GM19023 (cell line): ENCODE results near the gene SSC4D.
"Not testable (repeated sequence)": the region's sequence is repeated elsewhere in the genome, so short reads cannot be mapped to it uniquely, and the experiment has no call there.

Experiments
- ATAC-seq: cut with Tn5 transposase; IDR thresholded peaks from one replicate; pipeline ENCODE4 v1.9.1; 2021; ENCODE audit warnings: mild to moderate bottlenecking, moderate library complexity; ENCODE audit not compliant: unreplicated experiment

SSC4D gene

DNA sequence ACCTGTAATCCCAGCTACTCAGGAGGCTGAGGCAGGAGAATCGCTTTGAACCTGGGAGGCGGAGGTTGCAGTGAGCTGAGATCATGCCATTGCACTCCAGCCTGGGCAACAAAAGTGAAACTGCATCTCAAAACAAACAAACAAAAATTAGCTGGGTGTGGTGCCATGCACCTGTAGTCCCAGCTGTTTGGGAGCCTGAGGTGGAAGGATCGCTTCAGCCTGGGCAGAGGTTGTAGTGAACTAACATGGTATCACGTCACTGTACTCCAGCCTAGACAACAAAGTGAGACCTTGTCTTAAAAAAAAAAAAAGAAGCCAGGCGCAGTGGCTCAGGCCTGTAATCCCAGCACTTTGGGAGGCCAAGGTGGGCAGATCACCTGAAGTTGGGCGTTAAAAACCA is 21.7 kb downstream of the SSC4D start:
- not testable (repeated sequence) for ATAC-seq

- ATAC-seq, result no peak
These were observed 22.7 kb downstream of the SSC4D start for GRCh38 chr7:76386691-76387260.

- ATAC-seq, result no peak
These were observed 26.2 kb downstream of the SSC4D start for GRCh38 chr7:76383089-76383944.

GRCh38 chr7:76381814-76382213 is 27.7 kb downstream of the SSC4D start:
- no peak for ATAC-seq

DNA sequence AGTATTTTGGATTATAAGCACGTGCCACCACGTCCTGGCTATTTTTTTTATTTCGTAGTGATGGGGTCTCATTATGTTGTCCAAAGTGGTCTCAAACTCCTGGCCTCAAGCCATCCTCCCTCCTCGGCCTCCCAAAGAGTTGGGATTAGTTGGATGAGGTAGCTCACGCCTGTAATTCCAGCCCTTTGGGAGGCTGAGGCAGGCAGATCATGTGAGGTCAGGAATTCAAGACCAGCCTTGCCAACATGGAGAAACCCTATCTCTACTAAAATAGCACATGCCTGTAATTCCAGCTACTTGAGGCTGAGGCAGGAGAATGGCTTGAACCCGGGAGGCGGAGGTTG is 28.9 kb downstream of the SSC4D start:
- ATAC-seq, result no peak

- no peak for ATAC-seq
These were observed 32.1 kb downstream of the SSC4D start for GRCh38 chr7:76377186-76377918.

DNA sequence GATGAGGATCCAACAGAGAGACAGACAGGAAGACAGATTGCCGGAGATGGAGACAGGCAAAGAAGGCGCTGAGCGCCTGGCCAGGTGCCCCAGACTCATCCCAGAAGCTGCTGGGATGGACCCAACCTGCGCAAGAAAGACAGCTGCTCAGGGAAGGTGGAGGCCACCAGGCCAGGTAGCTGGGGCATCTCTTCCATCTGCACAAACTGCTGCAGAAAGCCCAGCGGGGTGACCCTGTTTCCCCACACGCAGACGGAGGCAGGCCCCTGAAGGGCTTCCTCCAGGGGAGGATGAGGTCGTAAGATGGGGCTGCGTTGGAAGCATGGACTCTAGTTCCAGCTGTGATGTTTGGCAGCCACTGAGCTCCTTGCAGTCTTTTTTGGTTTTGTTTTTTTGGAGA is 34.2 kb downstream of the SSC4D start:
- ATAC-seq, result no peak

DNA sequence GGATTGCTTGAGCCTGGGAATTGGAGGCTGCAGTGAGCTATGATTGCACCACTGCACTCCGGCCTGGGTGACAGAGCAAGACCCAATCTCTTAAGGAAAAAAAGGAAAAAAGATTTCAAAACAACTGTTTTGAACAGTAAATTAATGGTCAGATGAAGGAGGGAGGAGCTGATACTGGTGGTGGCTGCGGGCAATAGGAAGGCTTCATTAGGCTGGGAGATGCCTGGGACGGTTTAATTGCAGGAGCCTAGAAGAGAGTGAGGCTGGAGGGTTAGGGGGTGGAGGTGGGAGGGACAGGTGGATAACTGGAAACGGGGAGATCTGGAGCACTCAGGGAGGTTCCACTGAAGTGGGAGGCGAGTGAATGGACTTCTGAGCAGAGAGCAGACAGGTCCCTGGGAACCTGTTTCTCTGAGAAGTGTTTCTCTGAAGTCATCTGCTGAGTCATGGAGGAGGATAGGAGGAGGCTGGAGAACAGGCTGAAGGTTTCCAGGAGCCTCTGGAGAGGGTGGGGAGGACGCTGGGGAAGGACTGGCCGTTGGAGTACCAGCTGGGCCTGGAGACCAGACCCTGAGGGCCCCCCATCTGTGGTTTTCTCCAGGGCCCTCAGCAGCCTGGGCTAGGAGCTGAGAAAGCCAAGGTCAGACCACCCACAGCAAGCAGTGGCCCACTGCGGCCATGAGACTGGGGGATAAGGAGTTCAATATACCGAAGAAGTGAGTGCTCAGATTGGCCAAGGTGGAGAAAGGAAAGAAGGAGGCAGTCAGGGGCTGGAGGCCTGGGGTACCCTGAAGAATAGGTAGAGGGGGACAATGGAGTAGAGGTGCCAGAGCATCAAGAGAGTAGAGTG is 36.3 kb downstream of the SSC4D start:
- no peak for ATAC-seq

GRCh38 chr7:76371396-76371795 is 38.1 kb downstream of the SSC4D start:
- ATAC-seq, result no peak

- no peak for ATAC-seq
These were observed 40.5 kb downstream of the SSC4D start for GRCh38 chr7:76369018-76369417.

DNA sequence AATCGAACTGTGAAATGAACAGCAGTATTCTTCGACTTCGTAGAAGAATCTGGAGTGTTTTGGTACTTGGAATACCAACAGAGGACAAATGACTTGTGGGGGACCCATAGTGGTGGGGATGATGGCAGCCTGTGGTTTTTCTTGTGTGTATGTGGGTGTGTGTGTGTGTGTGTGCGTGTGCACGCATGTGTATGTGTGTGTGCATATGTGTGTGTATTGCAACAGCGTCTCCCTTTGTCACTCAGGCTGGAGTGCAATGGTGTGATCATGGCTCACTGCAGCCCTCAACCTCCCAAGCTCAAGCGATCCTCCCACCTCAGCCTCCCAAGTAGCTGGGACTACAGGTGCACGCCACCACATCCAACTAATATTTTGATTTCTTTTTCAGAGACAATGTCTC is 41.3 kb downstream of the SSC4D start:
- no peak for ATAC-seq

GRCh38 chr7:76364198-76364584 is 45.3 kb downstream of the SSC4D start:
- no peak for ATAC-seq

- not testable (repeated sequence) for ATAC-seq
These were observed 45.7 kb downstream of the SSC4D start for GRCh38 chr7:76363754-76364153.

- ATAC-seq, result no peak
These were observed 49.4 kb downstream of the SSC4D start for GRCh38 chr7:76359978-76360638.

GRCh38 chr7:76359111-76359977 is 50.2 kb downstream of the SSC4D start:
- peak; percentile 93 for ATAC-seq

DNA sequence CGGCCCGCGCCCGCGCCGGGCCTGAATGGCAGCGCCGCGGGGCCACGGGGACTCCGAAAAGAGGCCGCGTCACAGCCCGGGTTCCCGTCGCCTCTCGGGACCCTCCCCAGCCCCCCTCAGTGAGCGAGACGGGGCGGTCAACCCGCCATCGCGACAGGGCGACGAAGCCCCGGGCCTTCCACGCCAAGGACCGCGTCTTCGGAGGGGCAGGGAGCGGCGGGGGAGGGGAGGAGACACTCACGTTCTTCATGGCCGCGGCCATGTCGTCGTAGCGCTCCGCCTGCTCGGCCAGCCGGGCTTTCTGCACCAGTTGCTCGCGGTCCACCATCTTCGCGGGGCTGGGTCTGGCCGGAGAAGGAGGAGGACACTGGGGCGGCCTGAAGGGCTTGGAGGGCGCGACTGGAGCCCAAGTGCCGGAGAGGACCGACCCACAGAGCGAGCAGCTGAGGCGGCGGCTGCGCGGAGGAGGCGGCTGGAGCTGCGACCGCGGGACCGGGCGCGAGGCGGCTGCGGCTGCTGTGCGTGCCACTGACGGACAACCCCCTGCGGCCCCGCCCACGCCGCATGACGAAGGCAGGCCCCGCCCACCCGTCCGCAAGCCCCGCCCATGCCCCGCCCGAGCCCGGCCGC is 50.9 kb downstream of the SSC4D start, which contains the start of gene YWHAG:
TSS of gene YWHAG (minus strand) at position 511 of the 630 bp plus-strand sequence. CDS start at position 328, 183 bp downstream.
- peak; percentile 63 for ATAC-seq

DNA sequence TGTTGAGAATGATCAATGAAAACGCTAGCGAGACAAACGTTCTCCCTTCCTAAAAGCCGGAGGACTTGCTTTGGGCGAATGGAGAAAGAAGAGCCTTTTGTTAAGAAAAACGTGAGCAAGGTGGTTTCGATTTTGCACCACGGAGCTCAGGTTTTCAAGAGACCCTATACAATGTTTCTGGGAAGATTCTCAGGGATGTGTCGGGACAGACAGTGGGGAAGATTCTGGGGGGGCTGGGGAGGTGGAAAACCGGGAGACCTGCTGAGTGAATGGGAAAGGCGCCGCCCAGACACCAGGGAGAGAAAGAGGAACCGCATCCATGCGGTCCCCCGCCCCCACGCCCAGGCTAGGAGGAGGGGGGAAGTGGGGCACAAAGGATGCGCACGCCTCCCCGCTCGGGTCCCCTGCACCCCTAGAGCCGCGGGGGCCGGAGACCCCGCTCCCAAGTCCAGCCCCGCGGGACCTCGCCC is 51.5 kb downstream of the SSC4D start:
- peak; percentile 21 for ATAC-seq

GRCh38 chr7:76357475-76358010 is 52.0 kb downstream of the SSC4D start:
- no peak for ATAC-seq

- no peak for ATAC-seq
These were observed 52.7 kb downstream of the SSC4D start for GRCh38 chr7:76356823-76357222.
